AG10803 (cell line): ENCODE measurements around the gene STEAP4.

Source experiments
- DNase-seq: peaks from one replicate; pipeline ENCODE4 v3.0.0; 2010; ENCODE audit warnings: low read depth
- H3K4me3 ChIP-seq: 2 replicates; pipeline ENCODE4 v1.5.1; 2011; ENCODE audit warnings: mild to moderate bottlenecking, low read length, control low read depth
- TF ChIP-seq, protein P1 (sequence below): conservative IDR thresholded peaks from 2 replicates; pipeline ENCODE4 v1.5.1; 2011; ENCODE audit warnings: mild to moderate bottlenecking, low read length, control low read depth, inconsistent platforms

STEAP4 gene

DNA sequence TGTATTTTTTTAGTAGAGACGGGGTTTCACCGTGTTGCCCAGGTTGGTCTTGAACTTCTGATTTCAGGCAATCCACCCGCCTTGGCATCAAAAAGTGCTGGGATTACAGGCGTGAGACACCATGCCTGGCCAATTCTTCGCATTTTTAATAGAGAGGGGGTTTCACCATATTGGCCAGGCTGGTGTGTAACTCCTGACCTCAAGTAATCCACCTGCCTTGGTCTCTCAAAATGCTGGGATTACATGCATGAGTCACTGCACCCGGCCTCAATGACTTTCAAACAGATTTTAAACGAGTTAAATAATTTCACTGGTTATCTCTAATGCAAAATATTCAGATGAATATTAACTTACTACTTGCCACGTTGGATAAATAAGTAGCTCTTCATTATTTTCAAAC lies 37.6 kb upstream of the STEAP4 start:
- no peak overlapping the region for H3K4me3 ChIP-seq
- TF ChIP-seq, protein P1, sequence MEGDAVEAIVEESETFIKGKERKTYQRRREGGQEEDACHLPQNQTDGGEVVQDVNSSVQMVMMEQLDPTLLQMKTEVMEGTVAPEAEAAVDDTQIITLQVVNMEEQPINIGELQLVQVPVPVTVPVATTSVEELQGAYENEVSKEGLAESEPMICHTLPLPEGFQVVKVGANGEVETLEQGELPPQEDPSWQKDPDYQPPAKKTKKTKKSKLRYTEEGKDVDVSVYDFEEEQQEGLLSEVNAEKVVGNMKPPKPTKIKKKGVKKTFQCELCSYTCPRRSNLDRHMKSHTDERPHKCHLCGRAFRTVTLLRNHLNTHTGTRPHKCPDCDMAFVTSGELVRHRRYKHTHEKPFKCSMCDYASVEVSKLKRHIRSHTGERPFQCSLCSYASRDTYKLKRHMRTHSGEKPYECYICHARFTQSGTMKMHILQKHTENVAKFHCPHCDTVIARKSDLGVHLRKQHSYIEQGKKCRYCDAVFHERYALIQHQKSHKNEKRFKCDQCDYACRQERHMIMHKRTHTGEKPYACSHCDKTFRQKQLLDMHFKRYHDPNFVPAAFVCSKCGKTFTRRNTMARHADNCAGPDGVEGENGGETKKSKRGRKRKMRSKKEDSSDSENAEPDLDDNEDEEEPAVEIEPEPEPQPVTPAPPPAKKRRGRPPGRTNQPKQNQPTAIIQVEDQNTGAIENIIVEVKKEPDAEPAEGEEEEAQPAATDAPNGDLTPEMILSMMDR: no peak
- no peak for DNase-seq

DNA sequence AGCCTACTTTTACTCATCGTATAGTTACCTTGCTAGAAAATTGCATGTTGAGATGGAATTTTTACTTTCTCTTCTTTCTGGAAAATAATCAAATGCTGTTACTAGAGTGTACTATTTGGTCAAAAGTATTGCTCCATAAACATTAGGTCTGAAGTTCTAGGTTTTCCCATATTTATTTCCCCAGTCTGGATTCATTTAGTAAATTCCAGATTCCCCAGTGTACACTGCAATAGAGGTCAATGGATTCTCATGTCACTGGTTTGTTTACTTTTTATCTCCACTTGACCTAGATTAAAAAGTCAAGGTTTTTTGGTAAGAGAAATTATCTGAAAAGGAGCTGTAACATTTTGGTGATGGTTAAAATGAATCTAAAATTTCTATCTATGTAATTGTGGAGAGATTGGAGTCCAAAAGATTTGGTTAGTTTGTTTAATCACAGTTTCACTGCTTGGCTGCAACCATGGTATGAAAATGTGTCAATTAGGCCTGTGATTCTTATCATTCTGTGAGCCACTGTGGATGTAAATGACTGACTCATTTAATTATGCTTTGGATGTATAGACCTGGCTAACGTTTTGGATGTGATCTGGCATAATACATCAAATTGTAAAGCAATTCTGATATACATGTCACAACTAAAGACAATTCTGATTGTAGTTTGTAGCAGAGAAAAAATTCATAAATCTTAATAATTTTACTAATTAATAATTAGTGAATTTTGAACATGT lies 32.7 kb upstream of the STEAP4 start:
- no peak for DNase-seq
- no peak overlapping the region for H3K4me3 ChIP-seq
- TF ChIP-seq, protein P1: no peak

- TF ChIP-seq, protein P1: no peak
- DNase-seq: no peak
- H3K4me3 ChIP-seq: no peak overlapping the region
Observed at GRCh38 chr7:88338503-88338902, 31.8 kb upstream of the STEAP4 start.

DNA sequence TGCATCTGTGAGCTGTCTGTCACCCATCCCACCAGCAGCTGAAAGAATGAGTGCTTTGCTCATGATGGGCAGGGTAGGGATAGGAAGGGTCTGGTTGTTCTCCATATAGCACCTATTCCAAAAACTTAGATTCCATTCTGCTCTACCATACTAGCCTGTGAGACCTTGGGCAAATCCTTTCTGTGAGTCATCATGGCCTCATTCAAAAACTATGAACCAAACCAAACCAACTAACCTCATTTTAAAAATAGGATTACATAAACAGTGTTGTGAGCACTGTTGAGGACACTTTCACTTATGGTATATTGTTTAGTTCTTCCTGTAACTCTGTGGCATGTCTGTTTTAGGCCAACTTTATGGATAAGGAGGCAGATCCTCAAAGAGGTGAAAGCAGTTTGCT lies 30.9 kb upstream of the STEAP4 start:
- H3K4me3 ChIP-seq: no peak overlapping the region
- DNase-seq: peak; percentile 6
- TF ChIP-seq, protein P1: no peak

GRCh38 chr7:88331322-88331721 lies 24.6 kb upstream of the STEAP4 start:
- TF ChIP-seq, protein P1: no peak
- no peak overlapping the region for H3K4me3 ChIP-seq
- DNase-seq: no peak

DNA sequence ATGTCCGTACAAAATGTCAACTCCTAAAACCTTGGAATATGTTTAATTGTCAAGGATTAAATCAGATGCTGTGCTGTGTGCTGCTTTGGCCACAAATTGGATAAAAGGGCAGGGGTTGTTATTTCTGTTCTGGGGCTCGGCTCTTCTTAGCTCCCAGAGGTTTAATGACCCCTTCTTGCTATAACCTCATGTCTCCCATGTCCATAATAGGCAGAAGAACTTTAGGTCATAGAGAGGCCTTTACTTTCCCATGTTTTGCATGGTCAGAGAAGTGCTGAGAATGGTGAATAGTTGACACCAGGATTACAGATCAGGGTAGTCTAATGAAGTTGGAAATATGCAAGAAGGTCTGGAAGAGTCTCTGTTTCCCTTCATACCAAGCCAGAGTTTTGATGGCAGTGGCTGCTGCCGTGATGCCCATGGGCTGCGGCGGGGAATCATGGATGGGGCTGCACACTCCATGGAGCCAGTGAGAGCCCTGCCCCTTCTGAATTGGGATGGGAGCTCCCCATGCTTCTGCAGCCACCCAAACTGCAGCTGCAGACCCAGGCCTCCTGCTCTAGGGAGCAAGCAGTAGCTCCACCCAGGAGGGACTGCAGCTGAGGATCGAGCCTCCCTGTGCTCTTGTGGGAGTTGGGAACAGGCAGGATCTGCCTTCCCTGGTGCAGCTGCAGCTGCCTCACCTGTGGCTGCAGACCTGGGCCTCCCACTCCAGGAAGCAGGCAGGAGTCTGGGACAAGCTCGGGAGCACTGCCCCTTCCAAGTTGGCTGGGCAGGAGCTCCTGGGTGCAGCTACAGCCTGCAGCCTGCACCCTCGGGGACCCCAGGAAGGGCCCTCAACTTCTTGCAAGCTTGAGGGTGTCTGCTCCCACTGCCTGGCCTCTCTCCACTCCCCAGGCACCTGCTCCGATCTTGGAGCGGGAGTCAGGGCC lies 23.1 kb upstream of the STEAP4 start:
- TF ChIP-seq, protein P1: no peak
- no peak overlapping the region for H3K4me3 ChIP-seq
- DNase-seq: no peak
